Caki2 (cell line): ENCODE measurements around the gene TPPP2. TPM values are rescaled to one million over a fixed set of nuclear protein-coding genes. Genes with fewer than 3 reads are reported as not detected.

ENCODE experiments used
- DNase-seq: peaks from one replicate; pipeline ENCODE4 v3.0.0-alpha.2; 2015; ENCODE audit warnings: low read depth
- in situ Hi-C: cut with HindIII; loops from 2 replicates; pipeline ENCODE4 v1.10.0; 2016; ENCODE audit warnings: low sequenced_read_pairs, low pct_unique_long_range_greater_than_20kb, mixed read lengths
- total RNA-seq: library from RNA; depleted of rRNA; stranded (reverse); fragments of >200 nt; shearing (Covaris generic); gene quantifications from 2 replicates; pipeline ENCODE4 v1.2.3, GENCODE V29; 2014; ENCODE audit warnings: low replicate concordance; rRNA removed

TPPP2 gene
- total RNA-seq, 1 experiment from 2014 or later, result not detected

- in situ Hi-C loops, result no loop called here
- peak; percentile 57 for DNase-seq
These were observed 40.1 kb downstream of the TPPP2 start, which contains the start of gene ARHGEF40 for GRCh38 chr14:21070083-21070609. Gene ARHGEF40, plus strand, starts transcription at chr14:21070304. Its CDS starts 93 bp downstream, at chr14:21070397.

DNA sequence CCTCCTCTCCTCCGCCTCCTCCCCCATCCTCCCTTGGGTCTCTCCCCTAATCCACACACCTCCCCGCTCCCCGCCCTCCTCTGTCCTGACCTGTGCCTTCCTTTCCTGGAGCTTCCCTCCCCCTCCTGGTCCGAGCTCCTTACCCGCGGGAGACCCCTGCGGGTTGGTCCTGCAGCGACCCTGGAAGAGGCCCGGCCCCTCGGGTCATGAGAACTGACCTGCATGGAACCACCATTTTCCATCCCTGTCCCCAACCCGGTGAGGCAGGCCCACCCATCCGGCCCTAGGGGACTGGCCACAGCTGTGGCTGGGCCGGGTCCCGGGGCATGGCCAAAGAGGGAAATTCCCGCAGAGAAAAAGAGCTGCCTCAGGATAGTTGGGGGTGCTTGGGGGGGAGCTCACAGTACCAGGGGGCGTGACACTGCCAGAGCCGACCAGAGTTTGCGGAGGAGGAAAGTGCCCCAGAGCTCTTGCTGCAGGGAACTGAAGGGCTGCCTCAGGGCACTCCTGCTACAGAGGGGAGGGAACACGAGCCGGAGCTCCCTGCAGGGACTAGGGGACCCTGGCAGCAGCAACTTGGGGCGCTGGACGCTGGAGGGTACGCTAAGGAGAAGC, 40.7 kb downstream of the TPPP2 start:
- in situ Hi-C loops, result no loop called here
- peak; percentile 58 for DNase-seq

GRCh38 chr14:21071225-21072030, 41.4 kb downstream of the TPPP2 start:
- DNase-seq, result peak; percentile 77
- in situ Hi-C loops, result no loop called here

GRCh38 chr14:21072031-21072473, 42.0 kb downstream of the TPPP2 start:
- DNase-seq, result no peak
- in situ Hi-C loops, result no loop called here

GRCh38 chr14:21072781-21073339, 42.8 kb downstream of the TPPP2 start:
- in situ Hi-C loops, result no loop called here
- DNase-seq, result no peak

- in situ Hi-C loops, result no loop called here
- no peak for DNase-seq
These were observed 43.9 kb downstream of the TPPP2 start for GRCh38 chr14:21073921-21074320.

- DNase-seq, result no peak
- in situ Hi-C loops, result no loop called here
These were observed 44.6 kb downstream of the TPPP2 start for GRCh38 chr14:21074398-21075272.

DNA sequence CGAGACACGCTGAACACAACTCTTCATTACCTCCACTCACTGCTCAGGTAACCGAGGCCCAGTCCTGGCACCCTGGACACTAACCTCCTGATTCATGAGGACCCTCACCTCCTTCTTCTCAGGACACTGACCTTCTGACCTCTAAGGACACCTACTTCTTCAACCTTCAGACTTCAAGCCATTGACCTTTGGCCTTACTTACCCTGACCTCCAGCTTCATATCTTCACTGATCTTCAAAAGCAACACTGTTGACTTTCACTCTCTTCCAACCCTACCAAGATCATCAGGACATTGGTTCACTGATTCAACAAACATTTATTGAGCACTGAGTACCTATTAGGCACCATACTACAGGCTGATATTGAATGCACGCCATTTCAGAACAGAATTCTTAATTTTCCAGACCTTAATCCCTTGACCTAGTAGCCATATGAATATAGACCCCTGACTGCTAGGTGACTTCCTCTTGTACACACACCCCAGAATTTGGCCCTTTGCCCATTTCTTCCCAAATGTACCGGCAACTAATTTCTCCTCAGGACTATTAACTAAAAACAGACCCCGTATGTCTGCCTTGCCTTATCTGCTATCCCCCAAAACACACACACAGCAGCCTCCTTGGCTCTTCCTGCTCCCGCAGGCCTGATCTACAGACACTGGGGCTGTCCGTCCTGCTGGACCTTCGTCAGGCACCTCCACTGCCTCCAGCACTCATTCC, 45.9 kb downstream of the TPPP2 start:
- in situ Hi-C loops, result no loop called here
- DNase-seq, result no peak

- no peak for DNase-seq
- in situ Hi-C loops, result no loop called here
These were observed 47.7 kb downstream of the TPPP2 start for GRCh38 chr14:21077672-21078071.

DNA sequence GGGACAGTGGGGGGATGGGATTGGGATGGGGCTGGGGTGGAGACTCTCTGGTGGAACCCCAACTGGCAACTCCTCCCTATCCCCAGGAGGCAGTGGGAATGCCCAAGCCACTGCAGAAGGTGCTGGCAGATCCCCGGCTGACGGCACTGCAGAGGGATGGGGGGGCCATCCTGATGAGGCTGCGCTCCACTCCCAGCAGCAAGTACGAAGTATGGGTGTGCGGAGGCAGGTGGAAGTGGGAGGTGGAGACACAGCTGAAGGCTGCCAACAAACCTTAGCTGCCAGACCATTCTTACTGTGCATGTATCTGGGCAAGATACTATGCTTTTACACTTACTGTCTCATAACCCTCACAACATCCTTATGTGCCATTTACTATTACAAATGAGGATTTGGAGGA, 48.3 kb downstream of the TPPP2 start:
- in situ Hi-C loops, result no loop called here
- DNase-seq, result no peak

- DNase-seq, result no peak
- in situ Hi-C loops, result no loop called here
These were observed 48.7 kb downstream of the TPPP2 start for GRCh38 chr14:21078726-21079125.

DNA sequence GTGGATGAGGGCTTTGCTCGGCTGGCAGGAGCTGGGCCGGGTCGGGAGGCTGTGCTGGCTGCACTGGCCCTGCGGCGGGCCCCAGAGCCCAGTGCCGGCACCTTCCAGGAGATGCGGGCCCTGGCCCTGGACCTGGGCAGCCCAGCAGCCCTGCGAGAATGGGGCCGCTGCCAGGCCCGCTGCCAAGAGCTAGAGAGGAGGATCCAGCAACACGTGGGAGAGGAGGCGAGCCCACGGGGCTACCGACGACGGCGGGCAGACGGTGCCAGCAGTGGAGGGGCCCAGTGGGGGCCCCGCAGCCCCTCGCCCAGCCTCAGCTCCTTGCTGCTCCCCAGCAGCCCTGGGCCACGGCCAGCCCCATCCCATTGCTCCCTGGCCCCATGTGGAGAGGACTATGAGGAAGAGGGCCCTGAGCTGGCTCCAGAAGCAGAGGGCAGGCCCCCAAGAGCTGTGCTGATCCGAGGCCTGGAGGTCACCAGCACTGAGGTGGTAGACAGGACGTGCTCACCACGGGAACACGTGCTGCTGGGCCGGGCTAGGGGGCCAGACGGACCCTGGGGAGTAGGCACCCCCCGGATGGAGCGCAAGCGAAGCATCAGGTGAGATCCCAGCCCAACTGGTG, 51.6 kb downstream of the TPPP2 start:
- DNase-seq, result no peak
- in situ Hi-C loops, result no loop called here

Other genes starting within 250 kb of the TPPP2 start
- gene RNASE6, start 248.9 kb upstream of the TPPP2 start, total RNA-seq, result not detected in 2 replicates
- gene RNASE1, start 227.4 kb upstream of the TPPP2 start, total RNA-seq, result not detected in 2 replicates
- gene RNASE3, start 138.8 kb upstream of the TPPP2 start, total RNA-seq, result not detected in 2 replicates
- not detected in 2 replicates for gene RNASE2, start 74.7 kb upstream of the TPPP2 start, total RNA-seq
- 82.5 and 93.9 TPM in 2 replicates for gene METTL17, start 40.2 kb upstream of the TPPP2 start, total RNA-seq
- 0.27 TPM in 1 of 2 replicates, not detected in the other for gene SLC39A2, start 30.9 kb upstream of the TPPP2 start, total RNA-seq
- gene NDRG2, start 5.2 kb upstream of the TPPP2 start, total RNA-seq, result 14.4 and 31.3 TPM in 2 replicates
- gene RNASE13, start 4.6 kb downstream of the TPPP2 start, total RNA-seq, result not detected in 2 replicates
- gene RNASE7, start 12.1 kb downstream of the TPPP2 start, total RNA-seq, result not detected in 2 replicates
- gene RNASE8, start 27.6 kb downstream of the TPPP2 start, total RNA-seq, result not detected in 2 replicates
- 32.4 and 35.9 TPM in 2 replicates for gene ARHGEF40, start 40.1 kb downstream of the TPPP2 start, total RNA-seq
- gene ZNF219, start 68.4 kb downstream of the TPPP2 start, total RNA-seq, result 26.5 and 31.5 TPM in 2 replicates
- gene TMEM253, start 70.8 kb downstream of the TPPP2 start, total RNA-seq, result 0.20 TPM in 1 of 2 replicates, not detected in the other
- not detected in 2 replicates for gene OR5AU1, start 125.8 kb downstream of the TPPP2 start, total RNA-seq
- gene HNRNPC, start 239.2 kb downstream of the TPPP2 start, total RNA-seq, result 814 and 828 TPM in 2 replicates
- gene RPGRIP1, start 249.9 kb downstream of the TPPP2 start, total RNA-seq, result not detected in 2 replicates